Colonic mucosa (tissue), 4 donors: ENCODE data around the gene CCDC69. TPM values are rescaled to one million over a fixed set of nuclear protein-coding genes. Genes with fewer than 3 reads are reported as not detected.

Source experiments
- DNase-seq: peaks from one replicate; pipeline ENCODE4 v3.0.0-alpha.2; 2020
- H3K27ac ChIP-seq: fragments of 200-600 bp; one replicate; pipeline ENCODE4 v1.8.0; 2021
- H3K27me3 ChIP-seq: fragments of 200-600 bp; one replicate; pipeline ENCODE4 v1.8.0; 2021
- H3K36me3 ChIP-seq: fragments of 200-600 bp; one replicate; pipeline ENCODE4 v1.8.0; 2021
- H3K4me1 ChIP-seq: fragments of 200-600 bp; one replicate; pipeline ENCODE4 v1.8.0; 2021; ENCODE audit warnings: mild to moderate bottlenecking
- H3K4me3 ChIP-seq: fragments of 200-600 bp; one replicate; pipeline ENCODE4 v1.8.0; 2021
- H3K9ac ChIP-seq, 2 donors: one replicate each; pipeline ENCODE4 v1.7.0; 2013; ENCODE audit warnings: control low read depth in 2 of 2, low read depth in 2 of 2, low read length in 2 of 2
- H3K9me3 ChIP-seq: fragments of 200-600 bp; one replicate; pipeline ENCODE4 v1.8.0; 2021
- intact Hi-C: fragments of 100-400 bp; cut with DNase I; formaldehyde crosslinking; loops from one replicate; pipeline ENCODE4 v1.14.1; 2022
- total RNA-seq, 2 donors: library from RNA; stranded (reverse); fragmentation: NEBNext Ultra II Directional in 1 of 2; extraction: Animal tissue kit (Norgen Biotek cat#: 25700) in 1 of 2; gene quantifications; one replicate each; pipeline ENCODE4 v1.2.1, GENCODE V29; 2021
- TF ChIP-seq, protein P1 (sequence below): fragments of 200-600 bp; IDR thresholded peaks from one replicate; pipeline ENCODE4 v1.8.0; 2022; ENCODE audit warnings: antibody characterized with exemption, mild to moderate bottlenecking
- donor health status: healthy.
- donor health status: DM: no; HTN: no; CAD: no.
- donor health status: DM: no; HTN: no; CAD: no.

The CCDC69 gene
- total RNA-seq, 2 donors from 2014 or later, result 4.2 to 23.8 TPM

DNA sequence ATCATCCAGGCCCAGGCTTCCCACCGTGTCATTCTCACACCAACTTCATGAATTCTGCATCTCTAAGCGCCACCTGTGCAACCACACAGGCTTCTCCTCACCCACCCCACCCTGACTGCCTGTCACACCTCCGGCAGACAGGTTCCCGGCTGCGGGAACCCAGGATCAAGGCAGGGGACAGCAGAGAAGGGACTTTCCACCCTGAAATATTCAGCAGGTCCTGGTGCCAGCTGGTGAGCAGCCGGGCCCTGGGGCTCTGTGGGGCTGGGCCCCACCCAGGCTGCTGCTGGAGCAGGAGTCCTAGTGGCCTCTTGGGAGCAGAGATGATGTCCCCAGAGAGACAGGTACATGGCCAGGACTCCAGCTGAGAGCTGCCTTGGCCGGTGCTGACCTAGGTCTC, 79.0 kb downstream of the CCDC69 start:
- DNase-seq, result no peak
- Histone ChIP-seq H3K9ac (no peak overlapping the region), H3K4me1 (no peaks in the 10 kb centered on the region), H3K4me3 (no peak overlapping the region), H3K27me3 (no peaks in the 10 kb centered on the region), H3K36me3 (no peaks in the 10 kb centered on the region), H3K27ac (no peak overlapping the region), H3K9me3 (no peaks in the 10 kb centered on the region)
- TF ChIP-seq, protein P1, sequence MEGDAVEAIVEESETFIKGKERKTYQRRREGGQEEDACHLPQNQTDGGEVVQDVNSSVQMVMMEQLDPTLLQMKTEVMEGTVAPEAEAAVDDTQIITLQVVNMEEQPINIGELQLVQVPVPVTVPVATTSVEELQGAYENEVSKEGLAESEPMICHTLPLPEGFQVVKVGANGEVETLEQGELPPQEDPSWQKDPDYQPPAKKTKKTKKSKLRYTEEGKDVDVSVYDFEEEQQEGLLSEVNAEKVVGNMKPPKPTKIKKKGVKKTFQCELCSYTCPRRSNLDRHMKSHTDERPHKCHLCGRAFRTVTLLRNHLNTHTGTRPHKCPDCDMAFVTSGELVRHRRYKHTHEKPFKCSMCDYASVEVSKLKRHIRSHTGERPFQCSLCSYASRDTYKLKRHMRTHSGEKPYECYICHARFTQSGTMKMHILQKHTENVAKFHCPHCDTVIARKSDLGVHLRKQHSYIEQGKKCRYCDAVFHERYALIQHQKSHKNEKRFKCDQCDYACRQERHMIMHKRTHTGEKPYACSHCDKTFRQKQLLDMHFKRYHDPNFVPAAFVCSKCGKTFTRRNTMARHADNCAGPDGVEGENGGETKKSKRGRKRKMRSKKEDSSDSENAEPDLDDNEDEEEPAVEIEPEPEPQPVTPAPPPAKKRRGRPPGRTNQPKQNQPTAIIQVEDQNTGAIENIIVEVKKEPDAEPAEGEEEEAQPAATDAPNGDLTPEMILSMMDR, result no peak
- intact Hi-C loops, result no loop called here

DNA sequence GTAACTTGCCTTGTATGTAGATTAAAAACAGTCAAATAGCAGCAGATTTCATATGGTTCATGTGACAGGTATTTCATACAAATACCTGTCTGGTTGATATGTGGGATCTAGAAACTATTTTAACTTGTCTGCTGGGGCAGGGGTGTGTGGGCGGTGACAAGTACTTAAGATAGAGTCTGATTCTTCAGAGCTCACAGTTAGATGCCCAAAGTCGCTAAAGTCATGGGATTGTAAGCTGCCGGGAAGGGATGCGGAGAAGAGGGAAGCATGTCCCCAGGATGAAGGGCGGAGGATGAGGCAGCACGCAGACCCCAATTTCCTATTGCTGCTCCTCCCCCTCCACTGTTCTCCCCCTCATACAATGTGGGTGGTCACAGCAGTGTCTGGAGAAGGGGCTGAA, 79.6 kb downstream of the CCDC69 start:
- Histone ChIP-seq H3K36me3 (no peaks in the 10 kb centered on the region), H3K4me1 (no peaks in the 10 kb centered on the region), H3K9ac (no peak overlapping the region), H3K27ac (no peak overlapping the region), H3K4me3 (no peak overlapping the region), H3K9me3 (no peaks in the 10 kb centered on the region), H3K27me3 (no peaks in the 10 kb centered on the region)
- intact Hi-C loops, result no loop called here
- TF ChIP-seq, protein P1, result no peak
- DNase-seq, result no peak

DNA sequence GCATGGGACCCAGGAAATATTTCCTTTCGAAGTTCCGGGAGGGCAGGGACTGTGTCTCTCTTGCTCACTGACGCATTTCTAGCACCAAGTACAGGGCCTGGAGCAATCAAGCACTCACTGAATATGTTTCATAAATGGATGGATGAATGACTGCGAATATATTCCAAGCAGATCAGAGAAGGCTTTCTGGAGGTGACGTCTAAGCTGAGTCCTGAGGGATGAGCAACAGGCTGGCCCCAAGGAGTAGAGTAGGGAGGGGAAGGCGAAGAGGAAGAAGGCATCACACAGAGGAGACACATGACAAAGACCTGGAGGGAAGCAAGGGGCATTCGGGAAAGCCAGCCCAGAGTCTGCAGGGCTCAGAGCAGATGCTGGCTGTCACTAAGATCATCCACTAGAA, 80.2 kb downstream of the CCDC69 start:
- Histone ChIP-seq H3K4me1 (no peaks in the 10 kb centered on the region), H3K27ac (no peak overlapping the region), H3K9ac (no peak overlapping the region), H3K4me3 (no peak overlapping the region), H3K27me3 (no peaks in the 10 kb centered on the region), H3K9me3 (no peaks in the 10 kb centered on the region), H3K36me3 (no peaks in the 10 kb centered on the region)
- TF ChIP-seq, protein P1, result no peak
- DNase-seq, result no peak
- intact Hi-C loops, result no loop called here

DNA sequence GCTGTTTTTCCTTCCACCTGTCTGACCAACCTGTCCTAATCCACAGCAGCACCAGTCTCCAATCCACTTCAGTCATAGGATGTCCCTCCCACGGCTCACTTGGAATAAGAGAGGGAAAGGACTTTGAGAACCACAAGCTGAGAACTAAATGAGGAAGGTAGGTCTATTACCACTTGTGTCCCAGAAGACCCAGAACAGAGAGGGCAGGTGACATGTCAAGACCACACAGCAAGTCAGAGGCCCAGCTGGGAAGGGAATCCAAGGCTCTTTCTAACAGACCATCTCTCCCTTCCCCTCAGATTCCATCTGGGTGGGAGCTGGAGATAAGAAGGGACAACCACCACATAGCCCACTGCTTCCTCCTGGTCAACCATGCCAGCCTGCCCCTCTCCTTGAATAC, 81.0 kb downstream of the CCDC69 start:
- Histone ChIP-seq H3K36me3 (no peaks in the 10 kb centered on the region), H3K9ac (no peak overlapping the region), H3K9me3 (no peaks in the 10 kb centered on the region), H3K4me3 (no peak overlapping the region), H3K27ac (no peak overlapping the region), H3K4me1 (no peaks in the 10 kb centered on the region), H3K27me3 (no peaks in the 10 kb centered on the region)
- no peak for DNase-seq
- TF ChIP-seq, protein P1, result no peak
- intact Hi-C loops, result no loop called here

DNA sequence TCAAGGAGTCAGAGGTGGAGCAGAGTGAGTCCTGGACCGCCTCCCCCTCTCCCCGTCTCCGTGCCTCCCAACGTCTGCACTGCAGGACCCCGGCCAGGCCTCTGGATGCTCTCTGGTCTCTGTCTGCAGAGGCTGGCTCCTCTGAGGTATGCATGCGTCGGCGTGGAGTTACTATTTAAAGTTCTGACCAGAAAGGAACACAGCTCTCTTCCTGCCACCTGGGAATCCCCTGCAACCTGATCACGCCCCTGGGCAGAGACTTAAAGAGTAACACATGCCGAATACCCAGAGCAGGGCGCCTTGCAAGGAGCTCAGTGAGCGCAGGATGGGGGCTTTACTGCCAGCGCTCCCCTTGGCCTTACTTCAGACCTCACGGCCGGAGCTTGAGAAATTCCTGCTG, 82.4 kb downstream of the CCDC69 start:
- Histone ChIP-seq H3K9me3 (no peaks in the 10 kb centered on the region), H3K27me3 (no peaks in the 10 kb centered on the region), H3K36me3 (no peaks in the 10 kb centered on the region), H3K9ac (peak overlapping the region in 1 of 2 donors; percentile 16), H3K4me3 (no peak overlapping the region), H3K27ac (no peak overlapping the region), H3K4me1 (no peaks in the 10 kb centered on the region)
- intact Hi-C loops, result no loop called here
- DNase-seq, result peak; percentile 24
- TF ChIP-seq, protein P1, result no peak
